Transverse colon (tissue), 4 donors: ENCODE results near the gene TFIP11. TPM values are rescaled to one million over a fixed set of nuclear protein-coding genes. Genes with fewer than 3 reads are reported as not detected.

Experiments used
- DNase-seq: peaks from one replicate; pipeline ENCODE4 v3.0.0-alpha.2; 2019
- H3K27ac ChIP-seq, 4 donors: fragments of 200-600 bp; sonication (generic); 2 replicates each; pipeline ENCODE4 v1.5.1; 2016 to 2018; ENCODE audit warnings: inconsistent platforms in 4 of 4
- H3K27me3 ChIP-seq: fragments of 200-600 bp; sonication (generic); 2 replicates; pipeline ENCODE4 v1.5.1; 2017; ENCODE audit warnings: inconsistent platforms
- H3K36me3 ChIP-seq, 4 donors: fragments of 200-600 bp; sonication (generic); 2 replicates each; pipeline ENCODE4 v1.5.1; 2017 to 2019; ENCODE audit warnings: inconsistent platforms in 4 of 4
- H3K4me1 ChIP-seq, 4 donors: fragments of 200-600 bp; sonication (generic); 2 replicates each; pipeline ENCODE4 v1.5.1; 2017 to 2020; ENCODE audit warnings: inconsistent platforms in 4 of 4
- H3K4me3 ChIP-seq, 4 donors: fragments of 200-600 bp; sonication (generic); 1 replicate in 1 of 4; 2 replicates in 3 of 4; pipeline versions ENCODE4 v1.5.1 to v1.6.1; 2017 to 2019; ENCODE audit warnings: inconsistent platforms in 4 of 4
- H3K9me3 ChIP-seq, 2 donors: fragments of 200-600 bp; sonication (generic); 2 replicates each; pipeline ENCODE4 v1.5.1; 2017 to 2019; ENCODE audit warnings: inconsistent platforms in 2 of 2
- CTCF ChIP-seq, 5 experiments: fragments of 200-600 bp in 3 of 5; fragments of 450-650 bp in 2 of 5; sonication (generic) in 3 of 5; IDR thresholded peaks; 1 replicate in 2 of 5; 2 replicates in 3 of 5; pipeline ENCODE4 v1.5.1; 2016 to 2017; ENCODE audit warnings: antibody characterized with exemption in 5 of 5, inconsistent platforms in 3 of 5, mild to moderate bottlenecking in 2 of 5, moderate library complexity in 1 of 5
- EP300 ChIP-seq: sonication (generic); formaldehyde crosslinking; IDR thresholded peaks from one replicate; pipeline ENCODE4 v1.6.1; 2017; ENCODE audit warnings: antibody characterized with exemption, low read depth
- POLR2A ChIP-seq: fragments of 450-650 bp; IDR thresholded peaks from one replicate; pipeline ENCODE4 v1.6.1; 2016; ENCODE audit warnings: antibody characterized with exemption, mild to moderate bottlenecking, moderate library complexity
- POLR2AphosphoS5 ChIP-seq, 3 donors: sonication (generic); formaldehyde crosslinking; IDR thresholded peaks; one replicate each; pipeline ENCODE4 v1.6.1; 2016; ENCODE audit warnings: antibody characterized with exemption in 3 of 3
- WGBS, 2 donors: methylation state at CpG; one replicate each; pipeline ENCODE4 v1.1.5; 2018; ENCODE audit warnings: low coverage in 1 of 2; 5-methylcytosine and 5-hydroxymethylcytosine counted together
- in situ Hi-C, 4 donors: fragments of 200-750 bp; cut with MboI; loops; one replicate each; pipeline versions ENCODE4 v1.15.0 to v1.15.1; 2017; ENCODE audit warnings: low sequenced_read_pairs in 3 of 4, low pct_ligation_motif_present in 1 of 4, low pct_unique_long_range_greater_than_20kb in 1 of 4
- intact Hi-C: fragments of 100-400 bp; cut with DNase I; formaldehyde crosslinking; loops from one replicate; pipeline ENCODE4 v1.15.1; 2023; ENCODE audit warnings: low total_unique reads
- total RNA-seq, 4 donors: library from RNA; depleted of rRNA; stranded (reverse); fragments of >200 nt; gene quantifications; one replicate each; pipeline ENCODE4 v1.1.0, GENCODE V29; 2016

TFIP11 gene
- total RNA-seq, 4 donors from 2014 or later: 5.2 to 33.7 (median 31.1) TPM

GRCh38 chr22:26457661-26458272 lies 54.5 kb downstream of the TFIP11 start:
- DNase-seq: no peak
- 94% methylated on average over 10 to 26 of the region's 26 CpGs for WGBS, 2 donors
- Histone ChIP-seq H3K27me3 (no peaks in the 10 kb centered on the region), H3K4me1 (no peaks in the 10 kb centered on the region), H3K36me3 (peaks cover 0 to 26% (median 9%) of the 10 kb centered on the region in 4 donors), H3K27ac (no peak overlapping the region), H3K9me3 (no peaks in the 10 kb centered on the region), H3K4me3 (no peak overlapping the region)
- intact Hi-C loops: no loop called here
- TF ChIP-seq POLR2AphosphoS5 (IDR thresholded peaks at IDR 0.05): no peak
- no peak for TF ChIP-seq POLR2A
- TF ChIP-seq CTCF (IDR thresholded peaks at IDR 0.05): no peak
- no peak for TF ChIP-seq EP300
- in situ Hi-C loops: no loop called here

GRCh38 chr22:26453812-26454500 lies 58.3 kb downstream of the TFIP11 start:
- in situ Hi-C loops: loop anchor here in 1 of 4 donors (5.0 kb wide), 1 partner anchor 47 kb away; no protein-coding TSS in a partner anchor
- no peak for DNase-seq
- Histone ChIP-seq H3K4me3 (no peak overlapping the region), H3K9me3 (no peaks in the 10 kb centered on the region), H3K27me3 (no peaks in the 10 kb centered on the region), H3K27ac (no peak overlapping the region), H3K4me1 (no peaks in the 10 kb centered on the region), H3K36me3 (peaks cover 0 to 32% (median 9%) of the 10 kb centered on the region in 4 donors)
- 88% methylated on average over 5 of the region's 5 CpGs; no CpG with 5 or more reads in 1 of the 2 donors for WGBS, 2 donors
- intact Hi-C loops: no loop called here
- TF ChIP-seq CTCF (IDR thresholded peaks at IDR 0.05) (no peak), POLR2A (no peak), POLR2AphosphoS5 (IDR thresholded peaks at IDR 0.05) (no peak), EP300 (no peak)

- H3K27ac ChIP-seq: no peak overlapping the region
- no peak overlapping the region for H3K4me3 ChIP-seq
- H3K36me3 ChIP-seq: peaks cover 0 to 29% (median 8%) of the 10 kb centered on the region in 4 donors
- no peaks in the 10 kb centered on the region for H3K27me3 ChIP-seq
- TF ChIP-seq POLR2A (no peak), CTCF (IDR thresholded peaks at IDR 0.05) (no peak), EP300 (no peak), POLR2AphosphoS5 (IDR thresholded peaks at IDR 0.05) (no peak)
- DNase-seq: no peak
- in situ Hi-C loops: loop anchor here in 1 of 4 donors (5.0 kb wide), 1 partner anchor 46 kb away; no protein-coding TSS in a partner anchor
- no peaks in the 10 kb centered on the region for H3K4me1 ChIP-seq
- H3K9me3 ChIP-seq: no peaks in the 10 kb centered on the region
- intact Hi-C loops: no loop called here
- 95 to 100% methylated on average over 3 to 9 of the region's 9 CpGs for WGBS, 2 donors
These were observed 59.1 kb downstream of the TFIP11 start for GRCh38 chr22:26453216-26453615.

GRCh38 chr22:26452236-26453016 lies 59.8 kb downstream of the TFIP11 start:
- WGBS, 2 donors: 95 to 100% methylated on average over 1 to 23 of the region's 23 CpGs
- in situ Hi-C loops: loop anchor here in 1 of 4 donors (5.0 kb wide), 1 partner anchor 45 kb away; no protein-coding TSS in a partner anchor
- TF ChIP-seq CTCF (IDR thresholded peaks at IDR 0.05) (no peak), EP300 (no peak), POLR2AphosphoS5 (IDR thresholded peaks at IDR 0.05) (no peak), POLR2A (no peak)
- Histone ChIP-seq H3K36me3 (peaks cover 0 to 21% (median 4%) of the 10 kb centered on the region in 4 donors), H3K4me3 (no peak overlapping the region), H3K27ac (no peak overlapping the region), H3K27me3 (no peaks in the 10 kb centered on the region), H3K9me3 (no peaks in the 10 kb centered on the region), H3K4me1 (no peaks in the 10 kb centered on the region)
- intact Hi-C loops: no loop called here
- no peak for DNase-seq
